Measurements from ENCODE around the gene LDLRAD4.

DNA sequence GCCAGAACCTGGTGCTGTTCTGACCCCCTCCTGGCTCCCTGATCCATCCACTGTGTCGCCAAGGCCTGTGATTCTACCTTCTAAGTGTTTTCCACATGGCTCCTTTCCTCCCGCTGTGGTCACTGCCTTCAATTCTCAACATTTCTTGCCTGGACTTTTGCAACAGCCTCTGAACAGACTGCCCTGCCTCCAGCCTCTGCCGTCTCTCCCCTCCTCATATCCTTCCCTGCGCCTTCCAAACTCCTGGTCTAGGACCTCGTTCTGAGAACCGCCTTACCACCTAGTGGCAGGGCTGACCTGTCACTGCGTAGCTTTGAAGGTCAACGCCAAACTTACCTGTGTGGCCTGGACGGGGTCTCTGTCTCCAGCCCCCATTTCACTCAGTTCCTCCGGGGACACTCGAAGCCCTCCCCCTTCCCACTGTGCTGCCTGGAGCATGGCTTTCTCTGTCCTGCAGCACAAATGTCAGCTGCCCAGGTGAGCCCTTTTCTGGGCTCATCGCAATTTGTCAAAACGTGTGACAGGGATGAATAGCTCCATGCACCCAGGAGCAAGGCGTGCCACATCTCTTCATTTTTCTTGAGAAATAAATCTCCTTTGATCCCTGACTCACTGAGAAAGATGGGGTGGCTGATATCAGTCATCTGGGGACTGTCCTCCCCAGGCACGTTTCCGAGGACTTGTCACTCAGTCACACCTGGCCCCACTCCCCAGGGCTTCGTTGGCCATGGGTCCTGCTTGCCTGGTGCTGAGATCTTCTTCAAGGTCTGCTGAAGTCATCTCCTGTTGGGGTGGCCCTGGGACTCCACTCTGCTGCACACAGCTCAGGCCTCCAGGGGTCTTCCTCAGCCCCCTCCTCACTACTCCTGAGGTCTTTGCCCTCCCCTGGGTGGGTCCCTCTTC, 46.7 kb downstream of the LDLRAD4 start:
- TF ChIP-seq POLR2AphosphoS5 (IDR thresholded peaks at IDR 0.05; ENCODE audit: borderline replicate concordance, low read depth, low read length) (no peak), EZH2 (IDR thresholded peaks at IDR 0.05) (no peak)

Measured in SK-N-MC (cell line).